Hepatocyte (in vitro differentiated cells): Measurements from ENCODE around the gene NOD2.

Experiments
- CTCF ChIP-seq: fragments of 200-600 bp; sonication (generic); IDR thresholded peaks from 2 replicates; pipeline ENCODE4 v1.5.1; 2016; ENCODE audit warnings: antibody characterized with exemption, mild to moderate bottlenecking; ENCODE audit not compliant: poor library complexity
- EZH2 ChIP-seq: fragments of 200-600 bp; sonication (generic); IDR thresholded peaks from 2 replicates; pipeline ENCODE4 v1.6.1; 2016; ENCODE audit warnings: antibody characterized with exemption, mild to moderate bottlenecking, borderline replicate concordance

- TF ChIP-seq CTCF, result no peak
- TF ChIP-seq EZH2, result no peak
Measured at GRCh38 chr16:50752471-50753235, 59.2 kb downstream of the NOD2 start.
